HG03378 (cell line): Measurements from ENCODE around the gene AKT2.

Experiments used
- ATAC-seq: cut with Tn5 transposase; IDR thresholded peaks from one replicate; pipeline ENCODE4 v1.9.1; 2021; ENCODE audit warnings: mild to moderate bottlenecking, moderate library complexity; ENCODE audit not compliant: unreplicated experiment

Gene AKT2

GRCh38 chr19:40254714-40255418, 30.3 kb downstream of the AKT2 start:
- ATAC-seq = no peak

DNA sequence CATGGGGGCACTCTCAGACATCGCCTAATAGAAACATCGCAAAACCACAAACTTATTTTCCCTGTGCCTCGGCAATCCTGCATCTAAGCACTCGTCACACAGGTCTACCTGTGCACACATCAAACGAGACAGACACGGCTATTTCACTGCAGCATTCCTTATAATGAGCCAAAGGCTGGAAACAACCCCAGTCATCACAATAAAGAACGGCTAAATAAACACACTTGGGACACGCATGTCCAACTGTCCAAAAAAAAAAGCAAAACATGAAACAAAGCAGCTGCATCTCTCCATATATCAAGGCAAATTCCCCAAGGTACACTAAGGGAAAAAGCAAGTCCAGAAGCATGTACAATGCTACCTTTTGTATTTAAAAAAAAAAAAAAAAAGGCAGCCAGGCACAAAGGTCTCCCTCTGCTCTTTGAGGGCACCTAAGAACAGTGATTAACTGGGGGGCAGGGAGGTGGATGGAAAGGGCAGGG, 31.5 kb downstream of the AKT2 start:
- ATAC-seq = no peak

GRCh38 chr19:40252395-40252794, 32.8 kb downstream of the AKT2 start:
- no peak for ATAC-seq

GRCh38 chr19:40251991-40252390, 33.2 kb downstream of the AKT2 start:
- no peak for ATAC-seq

DNA sequence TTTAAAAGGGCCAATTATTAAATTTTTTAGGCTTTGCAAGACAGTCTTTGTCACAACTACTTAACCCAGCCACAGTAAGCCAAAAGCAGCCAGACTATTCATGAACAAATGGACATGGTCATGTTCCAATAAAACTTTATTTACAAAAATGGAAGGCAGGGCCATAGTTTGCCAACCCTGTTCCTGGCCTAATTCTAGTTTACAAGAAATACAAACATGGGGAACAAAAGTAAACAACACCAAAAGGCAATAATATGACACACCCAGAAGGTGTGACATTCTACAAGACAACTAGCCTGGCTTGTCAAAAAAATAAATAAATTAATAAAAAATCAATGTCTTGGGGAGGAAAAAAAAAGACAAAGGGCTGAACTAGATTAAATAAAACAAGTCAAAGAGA, 33.9 kb downstream of the AKT2 start:
- no peak for ATAC-seq

GRCh38 chr19:40249781-40250180, 35.4 kb downstream of the AKT2 start:
- no peak for ATAC-seq

GRCh38 chr19:40249201-40249600, 35.9 kb downstream of the AKT2 start:
- no peak for ATAC-seq

- no peak for ATAC-seq
Observed at GRCh38 chr19:40247735-40248262, 37.3 kb downstream of the AKT2 start.

- ATAC-seq = no peak
Observed at GRCh38 chr19:40247178-40247577, 38.0 kb downstream of the AKT2 start.

GRCh38 chr19:40246292-40247073, 38.7 kb downstream of the AKT2 start:
- ATAC-seq = no peak

GRCh38 chr19:40245506-40246128, 39.5 kb downstream of the AKT2 start:
- ATAC-seq = no peak

GRCh38 chr19:40244579-40245317, 40.4 kb downstream of the AKT2 start:
- no peak for ATAC-seq

DNA sequence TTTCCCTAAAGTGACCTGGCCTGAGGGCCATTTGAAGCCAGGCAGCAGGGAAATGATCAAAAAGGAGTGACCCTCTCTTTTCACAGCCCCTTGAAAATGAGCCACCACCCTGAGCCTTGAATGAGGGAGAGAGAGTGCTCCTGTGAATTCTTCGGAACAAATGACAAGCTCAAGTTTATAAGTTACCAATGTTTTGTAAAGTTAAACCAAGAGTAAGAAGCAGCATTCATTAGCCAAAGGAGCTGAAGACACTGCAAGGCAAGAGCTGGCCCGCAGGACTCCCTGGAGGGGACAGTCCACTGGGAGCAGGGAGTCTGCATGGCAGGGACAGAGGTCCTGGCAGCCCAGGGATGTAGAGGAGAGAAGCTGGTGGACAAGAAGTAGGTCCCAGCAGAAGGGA, 42.0 kb downstream of the AKT2 start:
- no peak for ATAC-seq

DNA sequence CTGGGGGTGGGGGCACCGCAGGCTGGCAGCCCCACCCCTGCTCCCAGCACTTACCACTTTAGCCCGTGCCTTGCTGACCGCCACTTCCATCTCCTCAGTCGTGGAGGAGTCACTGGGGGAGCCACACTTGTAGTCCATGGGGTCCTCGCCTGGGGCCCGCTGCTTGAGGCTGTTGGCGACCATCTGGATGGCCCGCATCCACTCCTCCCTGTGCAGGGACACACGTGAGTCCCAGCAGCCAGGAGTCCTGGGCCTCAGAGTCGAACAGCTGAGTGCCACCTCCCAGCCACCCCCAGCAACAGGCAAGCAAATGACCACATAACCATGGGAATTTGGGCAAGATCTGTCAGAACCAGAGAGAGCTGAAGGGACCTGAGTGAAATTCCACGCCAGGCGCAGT, 42.7 kb downstream of the AKT2 start:
- ATAC-seq = no peak

DNA sequence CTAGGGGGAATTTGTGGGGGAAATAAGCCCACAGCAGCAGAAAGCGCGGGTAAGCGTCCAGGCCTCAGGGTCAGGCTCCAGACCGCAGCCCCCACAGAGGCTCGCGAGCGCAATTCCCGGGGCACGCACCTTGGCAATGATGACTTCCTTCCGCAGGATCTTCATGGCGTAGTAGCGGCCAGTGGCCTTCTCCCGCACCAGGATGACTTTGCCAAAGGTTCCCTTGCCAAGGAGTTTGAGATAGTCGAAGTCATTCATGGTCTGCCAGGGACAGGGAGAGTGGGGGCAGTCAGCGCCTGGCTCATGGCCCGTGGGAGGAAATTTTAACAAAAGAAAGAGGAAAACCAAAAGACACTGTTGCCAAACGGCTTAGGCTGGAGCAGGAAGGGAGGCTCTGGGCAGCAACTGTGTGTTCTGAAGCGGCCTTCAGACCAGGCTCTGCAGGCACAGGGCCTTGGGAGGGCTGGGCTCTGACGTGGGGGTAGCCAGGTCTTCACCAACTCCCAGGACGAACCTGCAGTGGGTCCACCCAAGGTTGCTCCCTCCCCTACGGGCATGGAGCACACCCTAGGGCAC, 43.2 kb downstream of the AKT2 start:
- ATAC-seq = no peak

GRCh38 chr19:40241125-40241808, 43.9 kb downstream of the AKT2 start:
- no peak for ATAC-seq

DNA sequence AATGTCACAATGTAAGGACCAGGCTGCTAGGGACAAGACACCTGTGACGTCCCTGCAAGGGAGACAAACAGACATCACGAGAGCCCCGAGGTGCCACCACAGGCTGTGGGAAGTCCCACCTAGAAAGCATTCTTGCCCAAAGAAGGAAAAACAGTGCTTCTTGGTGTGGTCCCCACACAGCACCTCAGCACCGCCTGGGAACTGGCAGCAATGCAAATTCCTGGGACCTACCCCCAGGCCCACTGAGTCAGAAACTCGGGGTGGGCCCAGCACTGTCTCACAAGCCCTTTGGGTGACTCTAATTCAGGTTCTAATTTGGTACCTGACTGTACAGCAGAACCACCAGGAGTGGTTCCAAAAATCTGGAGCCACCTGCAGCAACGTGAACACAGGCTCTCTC, 44.8 kb downstream of the AKT2 start:
- no peak for ATAC-seq

DNA sequence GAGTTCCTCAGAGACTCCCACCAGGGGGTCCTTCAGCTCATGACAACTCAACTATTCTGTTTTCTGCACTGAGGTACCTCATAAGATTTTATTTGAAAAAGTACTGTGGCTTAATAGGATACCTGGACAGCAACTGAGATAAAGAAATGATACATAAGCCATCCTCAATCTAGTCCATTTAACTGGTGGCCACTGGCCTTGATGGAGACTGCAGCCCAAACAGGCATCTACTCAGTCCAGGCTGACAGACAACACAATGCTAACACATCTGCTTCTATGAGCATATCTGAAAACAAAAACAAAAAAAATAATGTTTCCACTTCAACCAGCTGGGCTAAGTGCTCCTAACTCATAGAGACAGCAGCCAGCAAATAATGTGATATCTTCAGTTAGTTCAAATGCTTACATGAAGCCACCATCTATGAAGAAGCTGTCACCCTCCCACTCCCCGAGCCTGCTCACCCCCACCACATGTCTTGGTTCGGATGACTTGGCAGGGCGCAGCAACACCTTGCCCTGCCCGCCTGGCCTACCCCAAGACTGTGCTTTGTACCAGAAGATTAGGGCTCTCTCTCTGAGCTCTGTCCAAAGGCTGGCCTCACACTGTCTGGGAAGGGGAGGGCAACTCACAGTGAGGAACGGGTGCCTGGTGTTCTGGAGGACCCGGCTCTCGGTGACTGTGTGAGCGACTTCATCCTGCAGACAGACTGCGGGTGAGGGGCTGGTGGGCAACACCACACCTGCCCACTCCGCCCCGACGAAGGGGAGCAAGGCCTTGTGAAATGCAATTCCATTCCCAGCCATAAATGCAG, 45.5 kb downstream of the AKT2 start:
- no peak for ATAC-seq

DNA sequence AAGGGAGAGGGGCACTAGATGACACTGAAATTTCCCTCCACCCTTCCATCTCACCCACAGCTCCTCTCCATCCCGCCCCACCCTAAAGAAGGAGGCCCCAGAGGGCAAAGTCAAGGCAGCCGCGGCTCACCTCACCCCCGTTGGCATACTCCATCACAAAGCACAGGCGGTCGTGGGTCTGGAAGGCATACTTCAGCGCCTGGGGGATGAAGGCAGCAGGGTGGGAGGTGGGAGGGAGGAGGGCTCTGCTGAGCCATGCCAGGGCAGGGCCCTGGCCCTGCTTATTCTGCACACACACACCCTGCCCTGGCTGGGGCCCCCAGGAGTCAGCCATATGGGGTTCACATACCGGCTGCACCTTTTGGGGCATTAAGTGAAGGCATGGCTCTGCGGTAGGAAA, 46.4 kb downstream of the AKT2 start:
- no peak for ATAC-seq
